ENCODE results near the gene B4GALT6.

B4GALT6 gene

GRCh38 chr18:31590570-31590969 is 93.8 kb downstream of the B4GALT6 start:
- no peak for DNase-seq

GRCh38 chr18:31587529-31587928 is 96.9 kb downstream of the B4GALT6 start:
- no peak for DNase-seq

- no peak for DNase-seq
These were observed 97.8 kb downstream of the B4GALT6 start for GRCh38 chr18:31586616-31587015.

- no peak for DNase-seq
These were observed 98.4 kb downstream of the B4GALT6 start for GRCh38 chr18:31585991-31586390.

- DNase-seq = no peak
These were observed 101.1 kb downstream of the B4GALT6 start for GRCh38 chr18:31583185-31583854.

- no peak for DNase-seq
These were observed 102.7 kb downstream of the B4GALT6 start for GRCh38 chr18:31581498-31582197.

- DNase-seq = no peak
These were observed 105.0 kb downstream of the B4GALT6 start for GRCh38 chr18:31579375-31579774.

GRCh38 chr18:31578126-31578525 is 106.3 kb downstream of the B4GALT6 start:
- no peak for DNase-seq

- DNase-seq = no peak
These were observed 107.2 kb downstream of the B4GALT6 start for GRCh38 chr18:31577195-31577594.

GRCh38 chr18:31576670-31577069 is 107.7 kb downstream of the B4GALT6 start:
- no peak for DNase-seq

- no peak for DNase-seq
These were observed 108.7 kb downstream of the B4GALT6 start for GRCh38 chr18:31575515-31576257.

- DNase-seq = no peak
These were observed 110.0 kb downstream of the B4GALT6 start for GRCh38 chr18:31574359-31574758.
